Left forelimb (tissue), 1 donor: ENCODE results near the gene SON.
"Not testable (repeated sequence)": the region's sequence is repeated elsewhere in the genome, so short reads cannot be mapped to it uniquely, and the experiment has no call there.

Experiments used
- DNase-seq: peaks from one replicate; pipeline ENCODE4 v3.0.0-alpha.2; 2018; ENCODE audit warnings: low spot score

Gene SON

GRCh38 chr21:33546086-33546485, 3.2 kb downstream of the SON start:
- no peak for DNase-seq

- no peak for DNase-seq
These were observed 7.3 kb downstream of the SON start for GRCh38 chr21:33549848-33550771.

- DNase-seq: no peak
These were observed 8.2 kb downstream of the SON start for GRCh38 chr21:33550772-33551660.

GRCh38 chr21:33551664-33552063, 8.8 kb downstream of the SON start:
- DNase-seq: no peak

GRCh38 chr21:33552093-33552998, 9.5 kb downstream of the SON start:
- DNase-seq: no peak

- no peak for DNase-seq
These were observed 10.3 kb downstream of the SON start for GRCh38 chr21:33552999-33553598.

- no peak for DNase-seq
These were observed 11.6 kb downstream of the SON start for GRCh38 chr21:33554236-33554981.

- no peak for DNase-seq
These were observed 12.1 kb downstream of the SON start for GRCh38 chr21:33554982-33555344.

GRCh38 chr21:33557447-33557846, 14.6 kb downstream of the SON start:
- no peak for DNase-seq

GRCh38 chr21:33558777-33559421, 16.1 kb downstream of the SON start:
- no peak for DNase-seq

GRCh38 chr21:33559813-33560212, 17.0 kb downstream of the SON start:
- no peak for DNase-seq

- DNase-seq: no peak
These were observed 18.1 kb downstream of the SON start for GRCh38 chr21:33560965-33561364.

- no peak for DNase-seq
These were observed 18.5 kb downstream of the SON start for GRCh38 chr21:33561373-33561772.

- no peak for DNase-seq
These were observed 19.6 kb downstream of the SON start for GRCh38 chr21:33562389-33562788.

GRCh38 chr21:33566514-33566913, 23.7 kb downstream of the SON start:
- DNase-seq: no peak

- DNase-seq: no peak
These were observed 25.1 kb downstream of the SON start for GRCh38 chr21:33567914-33568313.

GRCh38 chr21:33568448-33568847, 25.6 kb downstream of the SON start:
- no peak for DNase-seq

GRCh38 chr21:33569991-33570390, 27.2 kb downstream of the SON start:
- DNase-seq: no peak

GRCh38 chr21:33572350-33572749, 29.5 kb downstream of the SON start:
- no peak for DNase-seq

- not testable (repeated sequence) for DNase-seq
These were observed 33.9 kb downstream of the SON start for GRCh38 chr21:33576741-33577141.
